ENCODE results near the gene NR2F2.

DNA sequence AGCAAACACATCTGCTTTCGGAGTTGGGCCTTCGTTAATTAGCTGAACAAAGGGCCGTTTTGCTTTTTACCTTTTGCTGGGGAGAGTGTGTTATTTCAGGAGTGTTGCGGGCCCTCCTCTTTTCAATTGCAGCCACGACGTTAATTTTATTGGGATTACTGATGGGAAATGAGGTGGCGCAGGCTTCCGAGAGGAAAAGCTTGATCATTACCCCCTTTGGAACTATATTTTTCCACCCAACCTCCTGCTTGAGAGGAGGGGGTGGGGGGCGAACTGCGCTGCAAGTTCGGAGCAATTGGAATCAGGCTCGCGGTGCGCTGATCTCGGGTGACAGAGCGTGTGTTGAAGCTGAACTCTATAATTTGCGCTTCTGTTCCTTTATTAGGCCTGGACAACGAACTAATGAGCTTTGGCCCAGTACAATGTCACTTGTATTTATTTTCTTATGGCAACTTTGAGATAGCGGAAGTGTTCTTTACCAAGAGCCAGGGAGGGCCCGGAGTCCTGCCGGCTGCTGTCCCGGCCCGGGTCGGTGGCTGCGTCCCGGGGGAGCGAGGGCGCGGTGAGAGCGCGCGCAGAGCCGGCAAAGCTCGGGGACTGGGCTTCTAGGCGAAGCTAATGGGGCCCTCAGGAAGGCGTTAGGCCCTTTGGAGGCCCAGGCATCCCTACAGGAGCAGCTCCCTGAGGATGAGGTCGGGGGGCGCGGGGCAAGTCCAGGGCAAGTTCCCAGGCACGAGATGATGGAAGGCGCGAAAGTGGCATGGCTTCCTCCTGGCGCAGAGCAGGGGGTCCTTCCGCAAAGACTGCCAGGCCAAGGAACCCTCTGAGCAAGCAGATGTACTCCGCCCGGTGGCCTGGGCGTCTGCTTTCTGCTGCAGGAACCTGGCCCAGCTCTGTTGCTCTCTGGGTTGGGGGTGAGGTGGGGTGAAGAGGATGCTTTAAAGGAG lies 12.9 kb downstream of the NR2F2 start:
- TF ChIP-seq CTCF (IDR thresholded peaks at IDR 0.05): no peak
- TF ChIP-seq ZFX (IDR thresholded peaks at IDR 0.05; ENCODE audit: borderline replicate concordance): no peak

Measured in 22Rv1 (cell line).